HG03060 (cell line): ENCODE results near the gene DDX53.

Experiments
- ATAC-seq: cut with Tn5 transposase; IDR thresholded peaks from one replicate; pipeline ENCODE4 v1.9.1; 2021; ENCODE audit warnings: low read depth, moderate number of reproducible peaks; ENCODE audit not compliant: unreplicated experiment

DDX53 gene

GRCh38 chrX:22999696-23000223 lies at the start of gene DDX53:
TSS of gene DDX53 (plus strand) at chrX:22999960. CDS start at chrX:23000058, 98 bp downstream.
- no peak for ATAC-seq

GRCh38 chrX:22950269-22951266 lies 49.2 kb upstream of the DDX53 start:
- no peak for ATAC-seq

GRCh38 chrX:22952010-22952409 lies 47.8 kb upstream of the DDX53 start:
- ATAC-seq: no peak

- no peak for ATAC-seq
These were observed 41.5 kb upstream of the DDX53 start for GRCh38 chrX:22958250-22958649.

GRCh38 chrX:22959204-22959920 lies 40.4 kb upstream of the DDX53 start:
- no peak for ATAC-seq

GRCh38 chrX:22963196-22963595 lies 36.6 kb upstream of the DDX53 start:
- ATAC-seq: no peak

- no peak for ATAC-seq
These were observed 31.3 kb upstream of the DDX53 start for GRCh38 chrX:22968494-22968893.

- no peak for ATAC-seq
These were observed 30.3 kb upstream of the DDX53 start for GRCh38 chrX:22969411-22969810.

GRCh38 chrX:22970861-22971260 lies 28.9 kb upstream of the DDX53 start:
- no peak for ATAC-seq

GRCh38 chrX:22974616-22975015 lies 25.1 kb upstream of the DDX53 start:
- ATAC-seq: no peak

- no peak for ATAC-seq
These were observed 24.0 kb upstream of the DDX53 start for GRCh38 chrX:22975786-22976185.

- ATAC-seq: no peak
These were observed 13.8 kb upstream of the DDX53 start for GRCh38 chrX:22985958-22986357.

- ATAC-seq: no peak
These were observed 12.3 kb upstream of the DDX53 start for GRCh38 chrX:22987452-22987851.

- no peak for ATAC-seq
These were observed 3.4 kb downstream of the DDX53 start for GRCh38 chrX:23003116-23003515.

GRCh38 chrX:23008431-23009099 lies 8.8 kb downstream of the DDX53 start:
- ATAC-seq: no peak

- ATAC-seq: no peak
These were observed 12.4 kb downstream of the DDX53 start for GRCh38 chrX:23012162-23012561.

- ATAC-seq: no peak
These were observed 12.9 kb downstream of the DDX53 start for GRCh38 chrX:23012636-23013035.

- no peak for ATAC-seq
These were observed 13.6 kb downstream of the DDX53 start for GRCh38 chrX:23013366-23013765.

- no peak for ATAC-seq
These were observed 31.8 kb downstream of the DDX53 start for GRCh38 chrX:23031600-23031999.

- ATAC-seq: no peak
These were observed 35.7 kb downstream of the DDX53 start for GRCh38 chrX:23035493-23035892.

- ATAC-seq: no peak
These were observed 46.7 kb downstream of the DDX53 start for GRCh38 chrX:23046443-23046842.
